Measurements from ENCODE around the gene SLC15A3.

SLC15A3 gene

GRCh38 chr11:60925868-60926267 is 26.1 kb downstream of the SLC15A3 start:
- ATAC-seq = no peak
- TF ChIP-seq ZC3H10 (CRISPR knock-in tag; IDR thresholded peaks at IDR 0.05) (no peak), BACH2 (CRISPR knock-in tag; IDR thresholded peaks at IDR 0.05; ENCODE audit: borderline replicate concordance) (no peak), SNAI2 (CRISPR knock-in tag; IDR thresholded peaks at IDR 0.05) (no peak), ZNF70 (CRISPR knock-in tag; IDR thresholded peaks at IDR 0.05) (no peak), PATZ1 (CRISPR knock-in tag; IDR thresholded peaks at IDR 0.05; ENCODE audit: borderline replicate concordance) (no peak), CSRNP3 (CRISPR knock-in tag; IDR thresholded peaks at IDR 0.05) (no peak), CREB5 (CRISPR knock-in tag; IDR thresholded peaks at IDR 0.05; ENCODE audit: low read depth) (no peak), TCF4 (CRISPR knock-in tag; IDR thresholded peaks at IDR 0.05; ENCODE audit: borderline replicate concordance) (no peak), ZFP3 (CRISPR knock-in tag; IDR thresholded peaks at IDR 0.05) (no peak), POU6F1 (CRISPR knock-in tag; IDR thresholded peaks at IDR 0.05; ENCODE audit: borderline replicate concordance, low read depth) (no peak), ESRRG (CRISPR knock-in tag; IDR thresholded peaks at IDR 0.05) (no peak), ISL1 (CRISPR knock-in tag; IDR thresholded peaks at IDR 0.05) (no peak), ARNTL (CRISPR knock-in tag; IDR thresholded peaks at IDR 0.05; ENCODE audit: borderline replicate concordance, low read depth) (no peak), RARB (CRISPR knock-in tag; IDR thresholded peaks at IDR 0.05) (no peak), TSHZ2 (CRISPR knock-in tag; IDR thresholded peaks at IDR 0.05) (no peak)

- ATAC-seq = peak; percentile 46
- no peak for TF ChIP-seq CSRNP3 (CRISPR knock-in tag; IDR thresholded peaks at IDR 0.05)
- no peak for TF ChIP-seq ZFP3 (CRISPR knock-in tag; IDR thresholded peaks at IDR 0.05)
- no peak for TF ChIP-seq ZFP30 (CRISPR knock-in tag; IDR thresholded peaks at IDR 0.05)
- TF ChIP-seq ZC3H10 (CRISPR knock-in tag; IDR thresholded peaks at IDR 0.05) = no peak
These were observed 26.8 kb downstream of the SLC15A3 start for GRCh38 chr11:60924906-60925853.
